ENCODE measurements around the gene CATSPERB. TPM values are rescaled to one million over a fixed set of nuclear protein-coding genes. Genes with fewer than 3 reads are reported as not detected.

CATSPERB gene
- total and polyA plus RNA-seq, 10 of the 15 experiments (the other 5 are each of a cell fraction or from before 2014, with no cell fraction given), result not detected

DNA sequence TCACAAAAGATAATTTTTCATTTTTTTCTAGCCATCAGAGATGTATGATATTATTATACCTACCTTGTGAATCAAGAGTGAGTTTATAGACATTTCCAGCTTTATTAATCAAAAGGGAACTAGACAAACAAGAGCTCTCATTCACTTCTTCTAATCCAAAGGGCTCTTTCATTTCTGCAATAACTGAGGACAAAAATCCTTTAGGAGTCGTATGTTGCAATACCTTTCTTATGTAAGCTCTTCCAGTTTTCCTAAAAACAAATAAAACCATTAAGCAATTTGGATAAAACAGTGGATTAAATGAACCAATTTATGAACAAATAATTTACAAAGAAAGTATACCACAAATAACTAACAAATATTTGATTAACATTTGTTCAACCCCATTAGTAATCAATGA is 107.1 kb downstream of the CATSPERB start:
- no peaks in the 10 kb centered on the region for H3K4me1 ChIP-seq (ENCODE audit: control insufficient read depth, insufficient read depth, low read length)
- no peaks in the 10 kb centered on the region for H4K20me1 ChIP-seq (ENCODE audit: control insufficient read depth, insufficient read depth)
- BruUV-seq (replicated peaks), result no TSS peak
- POLR2A ChIA-PET, result no interaction called here
- H3K27ac ChIP-seq (ENCODE audit: control insufficient read depth, insufficient read depth), result no peak overlapping the region
- 67% methylated on average over 1 of the region's 1 CpG for WGBS (ENCODE audit: insufficient coverage, insufficient replicate concordance, low lambda C conversion rate, missing lambda C conversion rate)
- CTCF ChIA-PET, result no interaction called here
- H3K9ac ChIP-seq (ENCODE audit: control insufficient read depth, insufficient read depth, low read length), result no peak overlapping the region
- H3K27me3 ChIP-seq (replicated peaks in 1 of 2; ENCODE audit: control insufficient read depth in 2 of 2, insufficient read depth in 2 of 2, low read length in 1 of 2), result no peaks in the 10 kb centered on the region
- no peak overlapping the region for H3K4me2 ChIP-seq (ENCODE audit: control insufficient read depth, insufficient read depth)
- intact Hi-C loops (cut with micrococcal nuclease; ENCODE audit: unreplicated experiment), result no loop called here
- in situ Hi-C loops (cut with MboI), result no loop called here
- no peak overlapping the region for H3K4me3 ChIP-seq
- DNase-seq (ENCODE audit: low read depth, low spot score), result no peak
- SMC1A ChIA-PET (ENCODE audit: uncharacterized antibody, unreplicated experiment), result no interaction called here
- no peaks in the 10 kb centered on the region for H3K9me3 ChIP-seq (replicated peaks; ENCODE audit: control insufficient read depth, insufficient read depth, low read length)
- TF ChIP-seq MTA3 (IDR thresholded peaks at IDR 0.05; ENCODE audit: borderline replicate concordance, low read length) (no peak), HDAC2 (IDR thresholded peaks at IDR 0.05) (no peak), FOXK2 (IDR thresholded peaks at IDR 0.05) (no peak)
- H3K79me2 ChIP-seq (ENCODE audit: control insufficient read depth, insufficient read depth, low read length), result no peaks in the 10 kb centered on the region
- RAD21 ChIA-PET (ENCODE audit: unreplicated experiment), result no interaction called here
- ATAC-seq, result no peak
- H3K36me3 ChIP-seq (ENCODE audit: control insufficient read depth in 2 of 2, insufficient read depth in 2 of 2, low read length in 1 of 2), result no peaks in the 10 kb centered on the region
- H2AFZ ChIP-seq (ENCODE audit: control insufficient read depth, low read depth, low read length), result no peak overlapping the region
- FAIRE-seq, result no peak

DNA sequence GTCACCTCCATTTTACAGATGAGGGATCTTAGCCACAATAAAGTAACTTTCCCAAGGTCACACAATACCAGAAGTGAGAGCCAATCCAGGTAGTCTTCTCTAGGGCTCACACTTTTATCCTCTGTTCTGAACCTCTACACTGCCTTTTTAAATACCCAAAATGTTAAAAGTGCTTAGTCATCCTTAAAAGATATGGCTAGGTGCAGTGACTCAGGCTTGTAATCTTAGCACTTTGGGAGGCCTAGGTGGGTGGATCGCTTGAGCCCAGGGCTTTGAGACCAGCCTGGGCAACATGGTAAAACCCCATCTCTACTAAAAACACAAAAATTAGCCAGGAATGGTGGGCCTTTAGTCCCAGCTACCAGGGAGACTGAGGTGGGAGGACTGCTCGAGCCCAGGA is 117.7 kb downstream of the CATSPERB start:
- FAIRE-seq (no peak), ATAC-seq (no peak), DNase-seq (ENCODE audit: low read depth, low spot score) (no peak)
- no peak overlapping the region for H3K9ac ChIP-seq (ENCODE audit: control insufficient read depth, insufficient read depth, low read length)
- ChIA-PET RAD21 (ENCODE audit: unreplicated experiment) (no interaction called here), CTCF (no interaction called here), SMC1A (ENCODE audit: uncharacterized antibody, unreplicated experiment) (no interaction called here), POLR2A (no interaction called here)
- H3K27ac ChIP-seq (ENCODE audit: control insufficient read depth, insufficient read depth), result no peak overlapping the region
- H3K27me3 ChIP-seq (replicated peaks in 1 of 2; ENCODE audit: control insufficient read depth in 2 of 2, insufficient read depth in 2 of 2, low read length in 1 of 2), result no peaks in the 10 kb centered on the region
- in situ Hi-C loops (cut with MboI), result no loop called here
- no peak overlapping the region for H2AFZ ChIP-seq (ENCODE audit: control insufficient read depth, low read depth, low read length)
- H3K79me2 ChIP-seq (ENCODE audit: control insufficient read depth, insufficient read depth, low read length), result no peaks in the 10 kb centered on the region
- 27% methylated on average over 2 of the region's 2 CpGs for WGBS (ENCODE audit: insufficient coverage, insufficient replicate concordance, low lambda C conversion rate, missing lambda C conversion rate)
- H3K4me1 ChIP-seq (ENCODE audit: control insufficient read depth, insufficient read depth, low read length), result no peaks in the 10 kb centered on the region
- intact Hi-C loops (cut with micrococcal nuclease; ENCODE audit: unreplicated experiment), result no loop called here
- H3K9me3 ChIP-seq (replicated peaks; ENCODE audit: control insufficient read depth, insufficient read depth, low read length), result no peaks in the 10 kb centered on the region
- H3K4me3 ChIP-seq, result no peak overlapping the region
- no peak overlapping the region for H3K4me2 ChIP-seq (ENCODE audit: control insufficient read depth, insufficient read depth)
- TF ChIP-seq BACH1 (IDR thresholded peaks at IDR 0.05; ENCODE audit: borderline replicate concordance), result no peak
- no peaks in the 10 kb centered on the region for H3K36me3 ChIP-seq (ENCODE audit: control insufficient read depth in 2 of 2, insufficient read depth in 2 of 2, low read length in 1 of 2)
- no peaks in the 10 kb centered on the region for H4K20me1 ChIP-seq (ENCODE audit: control insufficient read depth, insufficient read depth)
- BruUV-seq (replicated peaks), result no TSS peak

Measured in GM12878 (cell line).